Nephron (organoid): ENCODE data around the gene UTY.
"Not testable (repeated sequence)": the region's sequence is repeated elsewhere in the genome, so short reads cannot be mapped to it uniquely, and the experiment has no call there.

Experiments used
- H3K27ac Mint-ChIP-seq, 3 experiments: 2 replicates each; pipeline ENCODE4 v1.8.0; 2020; ENCODE audit warnings: mixed read lengths in 3 of 3, mild to moderate bottlenecking in 2 of 3, moderate library complexity in 1 of 3
- H3K27me3 Mint-ChIP-seq: 2 replicates; pipeline ENCODE4 v1.8.0; 2021; ENCODE audit warnings: low read depth, mild to moderate bottlenecking, moderate library complexity, mixed read lengths
- H3K36me3 Mint-ChIP-seq: 2 replicates; pipeline ENCODE4 v1.8.0; 2020; ENCODE audit warnings: low read depth, mixed read lengths
- H3K4me1 Mint-ChIP-seq: 2 replicates; pipeline ENCODE4 v1.8.0; 2020; ENCODE audit warnings: mixed read lengths
- H3K4me3 Mint-ChIP-seq, 3 experiments: 2 replicates each; pipeline ENCODE4 v1.8.0; 2020; ENCODE audit warnings: mild to moderate bottlenecking in 3 of 3, mixed read lengths in 3 of 3, moderate library complexity in 2 of 3
- H3K9me3 Mint-ChIP-seq: 2 replicates; pipeline ENCODE4 v1.8.0; 2020; ENCODE audit warnings: mixed read lengths
- CTCF ChIP-seq, 3 experiments: fragments of 200-600 bp; sonication (generic); IDR thresholded peaks; one replicate each; pipeline ENCODE4 v1.5.0; 2021; ENCODE audit warnings: antibody characterized with exemption in 3 of 3; ENCODE audit not compliant: unreplicated experiment in 3 of 3

The UTY gene

DNA sequence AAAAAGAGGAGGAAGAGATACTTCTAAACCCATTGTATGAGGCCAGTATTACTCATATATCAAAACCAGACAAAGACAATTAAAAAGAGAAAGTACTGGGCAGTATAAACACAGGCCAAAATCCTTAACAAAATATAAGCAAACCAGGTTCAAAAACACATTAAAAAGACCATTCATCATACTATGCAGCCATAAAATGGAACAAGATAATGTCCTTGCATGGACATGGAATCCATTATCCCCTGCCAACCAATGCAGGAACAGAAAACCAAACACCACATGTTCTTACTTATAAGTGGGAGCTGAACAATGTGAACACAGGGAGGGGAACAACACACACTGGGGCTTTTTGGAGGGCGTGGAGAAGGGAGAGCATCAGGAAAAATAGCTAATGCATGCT is 188.6 kb downstream of the UTY start:
- Mint-ChIP-seq H3K36me3 (no peaks in the 10 kb centered on the region), H3K9me3 (no peaks in the 10 kb centered on the region), H3K27ac (no peak overlapping the region), H3K27me3 (no peaks in the 10 kb centered on the region), H3K4me1 (no peaks in the 10 kb centered on the region), H3K4me3 (no peak overlapping the region)
- TF ChIP-seq CTCF (IDR thresholded peaks at IDR 0.05; ENCODE audit: unreplicated experiment in 3 of 3): no peak

DNA sequence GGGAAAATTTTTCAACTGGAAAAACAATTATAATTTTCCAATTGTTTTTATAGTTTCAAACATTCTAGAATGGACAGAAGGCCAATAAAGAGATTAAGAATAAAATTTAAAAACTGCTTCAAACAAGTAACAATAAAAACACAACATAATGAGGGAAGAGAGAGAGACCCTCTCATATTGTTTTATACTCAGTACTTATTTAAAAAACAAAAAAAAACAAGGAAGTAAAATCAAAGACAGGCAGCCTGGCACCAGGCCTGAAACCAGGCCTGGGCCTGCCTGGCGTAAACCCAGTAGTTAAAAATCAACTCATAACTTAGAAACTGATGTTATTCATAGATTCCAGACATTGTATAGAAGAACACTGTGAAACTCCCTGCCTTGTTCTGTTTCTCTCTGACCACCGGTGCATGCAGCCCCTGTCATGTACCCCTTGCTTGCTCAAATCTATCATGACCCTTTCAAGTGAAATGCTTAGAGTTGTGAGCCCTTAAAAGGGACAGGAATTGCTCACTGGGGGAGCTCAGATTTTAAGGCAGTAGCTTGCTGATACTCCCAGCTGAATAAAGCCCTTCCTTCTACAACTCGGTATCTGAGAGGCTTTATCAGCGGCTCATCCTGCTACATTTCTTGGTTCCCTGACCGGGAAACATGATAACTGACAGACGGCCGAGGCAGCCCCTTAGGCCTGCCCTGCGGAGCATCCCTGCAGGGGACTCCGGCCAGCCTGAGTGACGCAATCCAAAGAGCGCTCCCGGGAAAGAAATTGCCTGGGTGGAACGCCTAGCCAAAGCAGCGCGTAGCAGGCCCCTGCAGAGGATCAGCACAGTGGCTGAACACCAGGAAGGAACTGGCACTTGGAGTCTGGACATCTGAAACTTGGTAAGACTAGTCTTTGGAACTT is 197.4 kb downstream of the UTY start:
- H3K4me3 Mint-ChIP-seq, H3K36me3 Mint-ChIP-seq, H3K27ac Mint-ChIP-seq, H3K4me1 Mint-ChIP-seq, H3K9me3 Mint-ChIP-seq, H3K27me3 Mint-ChIP-seq: not testable (repeated sequence)

GRCh38 chrY:13279561-13279960 is 200.3 kb downstream of the UTY start:
- no peaks in the 10 kb centered on the region for H3K4me1 Mint-ChIP-seq
- no peaks in the 10 kb centered on the region for H3K36me3 Mint-ChIP-seq
- no peaks in the 10 kb centered on the region for H3K27me3 Mint-ChIP-seq
- no peak for TF ChIP-seq CTCF (IDR thresholded peaks at IDR 0.05; ENCODE audit: unreplicated experiment in 3 of 3)
- no peak overlapping the region for H3K27ac Mint-ChIP-seq
- no peak overlapping the region for H3K4me3 Mint-ChIP-seq
- no peaks in the 10 kb centered on the region for H3K9me3 Mint-ChIP-seq

DNA sequence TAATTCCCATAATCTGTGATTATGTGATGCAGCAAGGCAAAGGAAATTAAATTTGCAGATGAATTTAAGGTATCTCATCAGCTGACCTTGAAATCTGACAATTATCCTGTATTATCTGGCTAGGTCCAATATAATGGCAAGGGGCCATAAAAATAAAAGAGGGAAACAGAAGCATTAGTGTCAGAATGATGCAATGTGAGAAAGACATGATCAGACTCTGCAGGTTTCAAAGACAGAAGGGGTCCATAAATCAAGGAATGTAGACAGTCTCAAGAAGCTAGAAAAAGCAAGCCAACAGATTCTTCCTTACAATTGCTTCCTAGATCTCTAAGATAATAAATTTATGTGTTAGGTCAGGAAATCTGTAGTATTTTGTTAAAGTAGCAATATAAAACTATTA is 208.1 kb downstream of the UTY start:
- Mint-ChIP-seq H3K4me3 (no peak overlapping the region), H3K4me1 (no peaks in the 10 kb centered on the region), H3K27me3 (no peaks in the 10 kb centered on the region)

DNA sequence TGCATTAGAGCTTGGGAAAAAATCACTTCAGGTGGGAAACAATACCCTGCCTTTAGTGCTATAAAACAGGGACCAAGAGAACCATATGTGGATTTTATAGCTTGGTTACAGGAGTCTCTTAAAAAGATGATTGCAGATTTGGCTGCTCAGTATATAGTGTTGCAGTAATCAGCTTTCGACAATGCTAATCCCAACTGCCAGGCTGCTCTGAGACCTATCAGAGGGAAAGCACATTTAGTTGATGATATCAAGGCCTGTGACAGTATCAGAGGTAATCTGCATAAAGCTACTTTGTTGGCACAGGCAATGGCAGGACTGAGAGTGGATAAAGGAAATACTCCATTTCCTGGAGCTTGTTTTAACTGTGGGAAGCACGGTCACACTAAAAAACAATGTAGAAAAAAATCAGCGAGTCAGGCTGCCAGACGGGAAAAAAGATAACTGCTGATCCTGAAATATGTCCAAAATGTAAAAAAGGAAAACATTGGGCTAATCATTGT is 225.8 kb downstream of the UTY start:
- not testable (repeated sequence) for H3K4me3 Mint-ChIP-seq, H3K9me3 Mint-ChIP-seq, H3K36me3 Mint-ChIP-seq, H3K27me3 Mint-ChIP-seq, H3K27ac Mint-ChIP-seq, H3K4me1 Mint-ChIP-seq

More for the DNA sequence above, 208.1 kb downstream of the UTY start:
- Mint-ChIP-seq H3K9me3 (no peaks in the 10 kb centered on the region), H3K27ac (no peak overlapping the region), H3K36me3 (no peaks in the 10 kb centered on the region)
- no peak for TF ChIP-seq CTCF (IDR thresholded peaks at IDR 0.05; ENCODE audit: unreplicated experiment in 3 of 3)

DNA sequence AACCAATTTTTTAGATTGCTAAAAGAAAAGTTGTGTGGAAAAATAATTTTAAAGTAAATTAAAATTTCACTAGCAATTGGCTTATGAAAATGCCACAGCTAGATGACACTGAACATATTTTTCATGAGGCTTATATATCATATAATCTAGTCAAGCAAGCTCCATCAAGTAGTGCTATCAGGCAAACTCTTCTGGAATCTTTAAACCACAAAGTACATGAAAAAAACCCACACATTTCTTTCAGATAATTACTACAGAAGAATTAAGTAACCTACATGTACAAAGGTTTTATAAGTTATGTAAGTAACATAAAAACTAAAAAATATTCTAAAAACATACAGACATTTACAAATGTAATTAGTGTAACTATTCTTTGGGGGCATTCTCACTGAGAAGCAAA is 229.4 kb downstream of the UTY start:
- no peaks in the 10 kb centered on the region for H3K36me3 Mint-ChIP-seq
- TF ChIP-seq CTCF (IDR thresholded peaks at IDR 0.05; ENCODE audit: unreplicated experiment in 3 of 3): no peak
- no peak overlapping the region for H3K27ac Mint-ChIP-seq
- no peak overlapping the region for H3K4me3 Mint-ChIP-seq
- H3K27me3 Mint-ChIP-seq: no peaks in the 10 kb centered on the region
- no peaks in the 10 kb centered on the region for H3K4me1 Mint-ChIP-seq
- no peaks in the 10 kb centered on the region for H3K9me3 Mint-ChIP-seq

GRCh38 chrY:13243716-13244115 is 236.1 kb downstream of the UTY start:
- TF ChIP-seq CTCF (IDR thresholded peaks at IDR 0.05; ENCODE audit: unreplicated experiment in 3 of 3): no peak
- Mint-ChIP-seq H3K36me3 (no peaks in the 10 kb centered on the region), H3K4me1 (no peaks in the 10 kb centered on the region), H3K9me3 (no peaks in the 10 kb centered on the region), H3K27ac (no peak overlapping the region), H3K4me3 (no peak overlapping the region), H3K27me3 (no peaks in the 10 kb centered on the region)
